RWPE1 (cell line): Measurements from ENCODE around the gene ERC2.

Experiments
- CTCF ChIA-PET: fragments of 350-600 bp; sonication (Branson Sonifier 250); formaldehyde crosslinking; extraction: SDS; loops from one replicate; lab custom pipeline; 2021; lab: Yijun Ruan, JAX
- POLR2A ChIA-PET: fragments of 400-600 bp; formaldehyde crosslinking; extraction: SDS; loops from one replicate; lab custom pipeline; 2020; ENCODE audit warnings: antibody characterized with exemption; ENCODE audit not compliant: low non-redundant PET; lab: Yijun Ruan, JAX
- DNase-seq: peaks from one replicate; pipeline ENCODE4 v3.0.0; 2012; ENCODE audit warnings: low spot score
- H3K27ac ChIP-seq: fragments of 450-650 bp; 2 replicates; pipeline ENCODE4 v1.5.1; 2017
- TF ChIP-seq, protein P1 (sequence below): fragments of 450-650 bp; conservative IDR thresholded peaks from 2 replicates; pipeline ENCODE4 v1.5.1; 2017; ENCODE audit warnings: low read depth, mild to moderate bottlenecking

ERC2 gene

DNA sequence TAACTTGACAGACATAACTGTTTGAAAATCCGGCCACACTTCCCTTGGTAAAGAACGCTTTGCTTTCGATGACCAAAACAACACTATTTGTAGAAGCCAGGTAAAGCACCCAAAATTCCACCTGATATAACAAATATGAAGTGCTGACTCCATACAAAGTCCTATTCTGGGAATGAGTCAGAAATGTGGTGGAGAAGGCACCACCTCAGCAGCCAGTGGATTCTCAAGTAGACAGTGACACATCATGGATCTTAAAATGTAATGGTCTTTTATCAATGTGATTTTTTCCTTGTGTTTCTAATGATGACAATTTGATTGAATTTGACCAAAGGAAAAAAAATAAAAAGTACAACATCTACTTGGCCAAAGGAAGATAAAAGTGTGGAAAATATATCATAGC, 846.2 kb downstream of the ERC2 start:
- TF ChIP-seq, protein P1, sequence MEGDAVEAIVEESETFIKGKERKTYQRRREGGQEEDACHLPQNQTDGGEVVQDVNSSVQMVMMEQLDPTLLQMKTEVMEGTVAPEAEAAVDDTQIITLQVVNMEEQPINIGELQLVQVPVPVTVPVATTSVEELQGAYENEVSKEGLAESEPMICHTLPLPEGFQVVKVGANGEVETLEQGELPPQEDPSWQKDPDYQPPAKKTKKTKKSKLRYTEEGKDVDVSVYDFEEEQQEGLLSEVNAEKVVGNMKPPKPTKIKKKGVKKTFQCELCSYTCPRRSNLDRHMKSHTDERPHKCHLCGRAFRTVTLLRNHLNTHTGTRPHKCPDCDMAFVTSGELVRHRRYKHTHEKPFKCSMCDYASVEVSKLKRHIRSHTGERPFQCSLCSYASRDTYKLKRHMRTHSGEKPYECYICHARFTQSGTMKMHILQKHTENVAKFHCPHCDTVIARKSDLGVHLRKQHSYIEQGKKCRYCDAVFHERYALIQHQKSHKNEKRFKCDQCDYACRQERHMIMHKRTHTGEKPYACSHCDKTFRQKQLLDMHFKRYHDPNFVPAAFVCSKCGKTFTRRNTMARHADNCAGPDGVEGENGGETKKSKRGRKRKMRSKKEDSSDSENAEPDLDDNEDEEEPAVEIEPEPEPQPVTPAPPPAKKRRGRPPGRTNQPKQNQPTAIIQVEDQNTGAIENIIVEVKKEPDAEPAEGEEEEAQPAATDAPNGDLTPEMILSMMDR: no peak
- CTCF ChIA-PET: interaction anchor here (1.2 kb wide), 1 partner anchor 11 kb away, joined by 3 read pairs; no protein-coding TSS in a partner anchor
- POLR2A ChIA-PET: no interaction called here
- DNase-seq: no peak
- H3K27ac ChIP-seq: no peak overlapping the region

DNA sequence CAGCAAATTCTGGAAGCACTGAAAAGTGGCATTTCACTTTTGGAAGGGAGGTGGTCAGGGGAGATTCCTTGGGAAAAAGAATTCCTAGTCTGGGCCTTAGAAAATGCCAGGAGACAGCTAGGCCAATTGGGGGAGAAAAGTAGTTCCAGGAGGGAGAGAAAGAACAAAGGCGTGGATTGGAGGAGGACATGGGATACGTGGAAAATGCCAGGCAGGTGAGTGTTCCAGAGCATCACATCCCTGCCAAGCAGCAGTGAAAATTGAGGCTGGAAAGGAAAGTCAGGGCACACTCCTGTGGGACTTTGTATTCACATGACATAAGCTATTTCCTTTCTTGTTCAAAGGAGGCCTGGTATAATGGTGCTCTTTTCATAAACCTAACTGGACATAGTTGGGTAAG, 846.6 kb downstream of the ERC2 start:
- no peak for DNase-seq
- H3K27ac ChIP-seq: no peak overlapping the region
- POLR2A ChIA-PET: no interaction called here
- TF ChIP-seq, protein P1: no peak
- CTCF ChIA-PET: interaction anchor here (1.2 kb wide), 1 partner anchor 11 kb away, joined by 3 read pairs; no protein-coding TSS in a partner anchor

DNA sequence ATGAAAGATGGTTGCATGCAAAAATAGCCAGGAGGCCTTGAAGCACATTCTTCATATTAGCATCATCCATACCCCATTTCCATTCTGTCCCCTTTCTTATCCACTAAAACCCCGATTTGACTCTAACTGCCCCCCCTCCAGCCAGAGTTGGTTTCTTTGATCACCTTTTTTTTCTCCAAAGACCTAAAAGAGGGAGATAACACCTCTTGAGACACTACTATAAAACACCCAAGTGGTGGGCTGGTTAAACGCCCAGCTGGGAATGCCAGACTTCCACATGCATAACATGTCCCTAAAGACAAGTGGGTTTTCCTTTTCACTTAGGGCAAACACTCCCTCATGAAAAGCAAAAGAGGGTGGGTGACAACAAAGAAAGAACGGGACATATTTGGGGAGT, 847.2 kb downstream of the ERC2 start:
- DNase-seq: no peak
- CTCF ChIA-PET: no interaction called here
- POLR2A ChIA-PET: no interaction called here

DNA sequence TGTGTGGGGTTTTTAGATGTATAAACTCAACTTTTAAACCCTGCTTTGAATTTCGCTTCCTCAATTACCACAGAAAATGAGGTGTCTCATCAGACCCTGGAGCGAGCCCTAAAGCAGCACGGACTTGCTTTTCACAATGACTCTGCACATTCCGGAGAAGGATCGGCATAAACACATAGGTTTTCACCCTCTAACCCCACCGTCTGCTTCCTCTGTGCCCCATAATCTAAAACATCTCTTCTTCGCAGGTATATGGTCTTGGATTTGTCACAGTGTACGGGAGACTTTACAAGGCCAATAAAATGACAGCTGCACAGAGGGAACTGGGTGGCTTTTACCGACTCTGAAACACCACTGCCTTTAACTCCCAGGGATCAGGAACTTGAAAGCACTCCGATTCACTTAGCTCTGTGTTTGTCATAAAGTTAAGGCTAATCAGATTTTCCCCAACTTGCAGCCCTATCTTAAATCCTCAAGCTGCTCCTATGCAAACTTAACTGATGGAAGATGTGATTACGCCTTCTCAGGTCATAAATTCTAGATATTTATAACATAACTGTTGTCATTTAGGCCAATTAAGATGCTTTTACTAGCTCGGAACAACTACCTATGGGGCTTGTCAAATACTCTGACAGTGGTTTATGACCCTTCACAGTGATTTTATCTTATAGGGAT, 847.8 kb downstream of the ERC2 start:
- DNase-seq: peak; percentile 27
- TF ChIP-seq, protein P1: no peak
- CTCF ChIA-PET: interaction anchor here (0.6 kb wide), 1 partner anchor 142 kb away, joined by 3 read pairs; no protein-coding TSS in a partner anchor
- POLR2A ChIA-PET: no interaction called here
- H3K27ac ChIP-seq: no peak overlapping the region

More for the DNA sequence above, 847.2 kb downstream of the ERC2 start:
- no peak overlapping the region for H3K27ac ChIP-seq
- TF ChIP-seq, protein P1: no peak

DNA sequence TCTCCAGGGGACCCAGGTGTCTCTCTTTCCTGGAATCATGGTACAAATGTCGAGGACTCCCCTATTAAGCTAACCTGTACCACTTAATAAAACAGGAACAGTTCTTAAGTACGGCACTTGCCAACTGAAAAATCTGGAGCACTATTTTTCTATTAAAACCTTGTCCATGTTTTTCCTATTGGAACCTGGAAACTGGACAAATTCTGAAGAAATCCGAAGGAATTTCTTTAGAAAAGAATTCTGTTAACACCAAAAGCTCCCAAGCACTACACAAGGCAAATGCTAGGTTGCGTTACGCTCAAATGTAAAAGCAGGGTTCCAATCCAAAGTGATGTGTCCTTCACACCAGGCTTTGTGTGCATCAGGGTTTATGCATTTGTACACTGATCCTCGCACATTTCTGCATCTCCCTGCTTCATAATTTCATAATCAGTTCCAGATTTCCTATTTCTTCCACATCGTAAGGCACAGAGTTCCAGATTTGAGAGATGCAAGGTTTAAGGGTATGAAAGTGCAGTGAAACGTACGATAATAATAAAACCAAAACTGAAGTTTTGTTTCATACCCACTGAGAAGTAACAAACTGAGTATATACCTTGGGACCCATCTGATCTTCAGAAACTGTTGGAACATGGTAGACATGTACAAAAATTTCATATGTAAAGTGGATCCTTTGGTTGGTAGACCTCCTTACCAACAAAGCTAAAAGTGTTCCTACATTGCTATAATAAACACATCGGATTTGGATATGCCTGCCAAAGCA, 849.0 kb downstream of the ERC2 start:
- ChIA-PET CTCF (no interaction called here), POLR2A (no interaction called here)
- no peak overlapping the region for H3K27ac ChIP-seq
- TF ChIP-seq, protein P1: no peak
- no peak for DNase-seq

DNA sequence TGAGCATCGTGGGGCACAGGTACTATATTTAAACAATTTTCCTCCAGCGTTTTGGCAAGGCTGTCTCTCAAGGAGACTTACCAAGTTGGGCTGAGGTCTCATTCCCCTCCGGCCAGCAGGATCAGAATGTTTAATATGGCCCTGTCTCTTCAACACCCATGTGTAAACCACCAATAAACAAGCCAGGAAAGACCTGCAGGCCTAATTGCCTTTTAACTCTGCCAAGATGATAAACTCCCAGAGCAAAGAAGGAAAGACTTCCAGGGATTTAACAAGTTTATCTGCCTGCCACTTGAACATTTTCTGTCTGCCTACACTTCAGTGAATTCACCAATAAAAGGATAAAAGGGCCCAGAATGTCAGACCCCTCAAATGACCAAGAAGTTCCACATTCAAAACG, 850.9 kb downstream of the ERC2 start:
- TF ChIP-seq, protein P1: no peak
- no peak for DNase-seq
- POLR2A ChIA-PET: no interaction called here
- no peak overlapping the region for H3K27ac ChIP-seq
- CTCF ChIA-PET: no interaction called here
